Measurements from ENCODE around the gene TBC1D4.

- TF ChIP-seq CTCF (IDR thresholded peaks at IDR 0.05) (no peak), POLR2A (IDR thresholded peaks at IDR 0.05) (no peak), POLR2AphosphoS5 (IDR thresholded peaks at IDR 0.05) (no peak)
These were observed 16.7 kb downstream of the TBC1D4 start for GRCh38 chr13:75465236-75465635.

Measured in prostate gland (tissue), 2 donors.